Activated T-cell treated with anti-CD3 and anti-CD28 coated beads, Interleukin-2, amount 50 U/mL, for 24 hours (primary cell): Measurements from ENCODE around the gene IFIT1.
"Not testable (repeated sequence)": the region's sequence is repeated elsewhere in the genome, so short reads cannot be mapped to it uniquely, and the experiment has no call there.

Experiments
- DNase-seq: peaks from one replicate; pipeline ENCODE4 v3.0.0-alpha.2; 2020
- H3K27ac Mint-ChIP-seq: 2 replicates; pipeline ENCODE4 v1.8.0; 2020; ENCODE audit warnings: mild to moderate bottlenecking, mixed read lengths
- H3K27me3 Mint-ChIP-seq: 2 replicates; pipeline ENCODE4 v1.8.0; 2020; ENCODE audit warnings: mixed read lengths
- H3K36me3 Mint-ChIP-seq: 2 replicates; pipeline ENCODE4 v1.8.0; 2020; ENCODE audit warnings: low read depth, mixed read lengths
- H3K4me1 Mint-ChIP-seq: 2 replicates; pipeline ENCODE4 v1.8.0; 2020; ENCODE audit warnings: low read depth, mixed read lengths
- H3K4me3 Mint-ChIP-seq: 2 replicates; pipeline ENCODE4 v1.8.0; 2020; ENCODE audit warnings: mild to moderate bottlenecking, moderate library complexity, mixed read lengths
- H3K9me3 Mint-ChIP-seq: 2 replicates; pipeline ENCODE4 v1.8.0; 2020; ENCODE audit warnings: mixed read lengths

IFIT1 gene

GRCh38 chr10:89377705-89378637, 14.5 kb upstream of the IFIT1 start, which contains the start of gene IFIT1B:
Gene IFIT1B (plus strand): TSS chr10:89378056. CDS start chr10:89378136, 80 bp downstream.
- Mint-ChIP-seq H3K4me3 (no peak within 1 kb of the TSS), H3K36me3 (no peaks in the 10 kb centered on the region), H3K9me3 (no peaks in the 10 kb centered on the region), H3K4me1 (peaks cover 2% of the 10 kb centered on the region), H3K27ac (no peak within 1 kb of the TSS), H3K27me3 (no peaks in the 10 kb centered on the region)
- no peak for DNase-seq

GRCh38 chr10:89379103-89379502, 13.3 kb upstream of the IFIT1 start:
- Mint-ChIP-seq H3K27me3 (no peaks in the 10 kb centered on the region), H3K9me3 (no peaks in the 10 kb centered on the region), H3K36me3 (no peaks in the 10 kb centered on the region), H3K4me1 (peaks cover 2% of the 10 kb centered on the region), H3K27ac (no peak overlapping the region), H3K4me3 (no peak overlapping the region)
- no peak for DNase-seq

GRCh38 chr10:89382757-89383156, 9.7 kb upstream of the IFIT1 start:
- DNase-seq = no peak
- no peaks in the 10 kb centered on the region for H3K27me3 Mint-ChIP-seq
- no peaks in the 10 kb centered on the region for H3K9me3 Mint-ChIP-seq
- H3K36me3 Mint-ChIP-seq = no peaks in the 10 kb centered on the region
- no peak overlapping the region for H3K4me3 Mint-ChIP-seq
- peaks cover 2% of the 10 kb centered on the region for H3K4me1 Mint-ChIP-seq
- H3K27ac Mint-ChIP-seq = no peak overlapping the region

GRCh38 chr10:89384474-89385340, 7.7 kb upstream of the IFIT1 start:
- H3K27ac Mint-ChIP-seq = no peak overlapping the region
- H3K4me3 Mint-ChIP-seq = no peak overlapping the region
- DNase-seq = no peak
- H3K27me3 Mint-ChIP-seq = no peaks in the 10 kb centered on the region
- peaks cover 2% of the 10 kb centered on the region for H3K4me1 Mint-ChIP-seq
- no peaks in the 10 kb centered on the region for H3K9me3 Mint-ChIP-seq
- no peaks in the 10 kb centered on the region for H3K36me3 Mint-ChIP-seq

- peaks cover 15% of the 10 kb centered on the region for H3K4me1 Mint-ChIP-seq
Observed at GRCh38 chr10:89388806-89389205, 3.6 kb upstream of the IFIT1 start.

GRCh38 chr10:89389254-89389653, 3.2 kb upstream of the IFIT1 start:
- H3K9me3 Mint-ChIP-seq = no peaks in the 10 kb centered on the region
- H3K4me3 Mint-ChIP-seq = no peak overlapping the region
- H3K4me1 Mint-ChIP-seq = peaks cover 20% of the 10 kb centered on the region
- no peak for DNase-seq
- H3K27me3 Mint-ChIP-seq = no peaks in the 10 kb centered on the region
- no peaks in the 10 kb centered on the region for H3K36me3 Mint-ChIP-seq
- no peak overlapping the region for H3K27ac Mint-ChIP-seq

More at GRCh38 chr10:89388806-89389205, 3.6 kb upstream of the IFIT1 start:
- no peak overlapping the region for H3K4me3 Mint-ChIP-seq
- no peaks in the 10 kb centered on the region for H3K36me3 Mint-ChIP-seq
- DNase-seq = no peak
- H3K27ac Mint-ChIP-seq = no peak overlapping the region
- no peaks in the 10 kb centered on the region for H3K27me3 Mint-ChIP-seq
- no peaks in the 10 kb centered on the region for H3K9me3 Mint-ChIP-seq

- H3K36me3 Mint-ChIP-seq = no peaks in the 10 kb centered on the region
- H3K9me3 Mint-ChIP-seq = peaks cover 3% of the 10 kb centered on the region
- no peak for DNase-seq
- H3K4me3 Mint-ChIP-seq = no peak overlapping the region
- no peak overlapping the region for H3K27ac Mint-ChIP-seq
- peaks cover 29% of the 10 kb centered on the region for H3K4me1 Mint-ChIP-seq
- no peaks in the 10 kb centered on the region for H3K27me3 Mint-ChIP-seq
Observed at GRCh38 chr10:89390476-89391225, 1.8 kb upstream of the IFIT1 start.

GRCh38 chr10:89391226-89391576, 1.2 kb upstream of the IFIT1 start:
- H3K36me3 Mint-ChIP-seq, H3K4me3 Mint-ChIP-seq, DNase-seq, H3K9me3 Mint-ChIP-seq, H3K27me3 Mint-ChIP-seq, H3K27ac Mint-ChIP-seq: not testable (repeated sequence)
- H3K4me1 Mint-ChIP-seq = peaks cover 33% of the 10 kb centered on the region

- peaks cover 41% of the 10 kb centered on the region for H3K4me1 Mint-ChIP-seq
Observed at GRCh38 chr10:89392974-89393373, 551 bp downstream of the IFIT1 start.

GRCh38 chr10:89393898-89394297, 1.5 kb downstream of the IFIT1 start:
- H3K4me3 Mint-ChIP-seq = no peak overlapping the region
- H3K9me3 Mint-ChIP-seq = peaks cover 3% of the 10 kb centered on the region
- no peaks in the 10 kb centered on the region for H3K27me3 Mint-ChIP-seq
- peaks cover 6% of the 10 kb centered on the region for H3K36me3 Mint-ChIP-seq
- DNase-seq = no peak
- H3K27ac Mint-ChIP-seq = no peak overlapping the region
- peaks cover 47% of the 10 kb centered on the region for H3K4me1 Mint-ChIP-seq

More at GRCh38 chr10:89392974-89393373, 551 bp downstream of the IFIT1 start:
- H3K4me3 Mint-ChIP-seq = peak overlapping the region; percentile 71
- no peak overlapping the region for H3K27ac Mint-ChIP-seq
- no peak for DNase-seq
- H3K36me3 Mint-ChIP-seq = peaks cover 3% of the 10 kb centered on the region
- peaks cover 3% of the 10 kb centered on the region for H3K9me3 Mint-ChIP-seq
- no peaks in the 10 kb centered on the region for H3K27me3 Mint-ChIP-seq

- H3K27me3 Mint-ChIP-seq = no peaks in the 10 kb centered on the region
- H3K4me3 Mint-ChIP-seq = no peak overlapping the region
- H3K36me3 Mint-ChIP-seq = peaks cover 9% of the 10 kb centered on the region
- H3K4me1 Mint-ChIP-seq = peaks cover 53% of the 10 kb centered on the region
- peaks cover 3% of the 10 kb centered on the region for H3K9me3 Mint-ChIP-seq
- no peak overlapping the region for H3K27ac Mint-ChIP-seq
- no peak for DNase-seq
Observed at GRCh38 chr10:89395141-89395540, 2.7 kb downstream of the IFIT1 start.

GRCh38 chr10:89398003-89398749, 5.8 kb downstream of the IFIT1 start:
- peaks cover 48% of the 10 kb centered on the region for H3K4me1 Mint-ChIP-seq
- peaks cover 32% of the 10 kb centered on the region for H3K36me3 Mint-ChIP-seq
- no peaks in the 10 kb centered on the region for H3K27me3 Mint-ChIP-seq
- no peak for DNase-seq
- no peak overlapping the region for H3K4me3 Mint-ChIP-seq
- H3K9me3 Mint-ChIP-seq = peaks cover 3% of the 10 kb centered on the region
- H3K27ac Mint-ChIP-seq = no peak overlapping the region

GRCh38 chr10:89399956-89400355, 7.5 kb downstream of the IFIT1 start:
- no peak overlapping the region for H3K27ac Mint-ChIP-seq
- H3K9me3 Mint-ChIP-seq = peaks cover 3% of the 10 kb centered on the region
- H3K27me3 Mint-ChIP-seq = no peaks in the 10 kb centered on the region
- no peak overlapping the region for H3K4me3 Mint-ChIP-seq
- peaks cover 37% of the 10 kb centered on the region for H3K4me1 Mint-ChIP-seq
- DNase-seq = no peak
- H3K36me3 Mint-ChIP-seq = peaks cover 40% of the 10 kb centered on the region

GRCh38 chr10:89403043-89403442, 10.6 kb downstream of the IFIT1 start:
- Mint-ChIP-seq H3K27me3 (no peaks in the 10 kb centered on the region), H3K36me3 (peaks cover 38% of the 10 kb centered on the region), H3K9me3 (peaks cover 3% of the 10 kb centered on the region), H3K4me1 (peaks cover 18% of the 10 kb centered on the region), H3K27ac (no peak overlapping the region), H3K4me3 (no peak overlapping the region)
- no peak for DNase-seq
